Measurements from ENCODE around the gene RNF157. TPM values are rescaled to one million over a fixed set of nuclear protein-coding genes. Genes with fewer than 3 reads are reported as not detected.

RNF157 gene
- total RNA-seq, 1 experiment from 2014 or later: 0.86 TPM

DNA sequence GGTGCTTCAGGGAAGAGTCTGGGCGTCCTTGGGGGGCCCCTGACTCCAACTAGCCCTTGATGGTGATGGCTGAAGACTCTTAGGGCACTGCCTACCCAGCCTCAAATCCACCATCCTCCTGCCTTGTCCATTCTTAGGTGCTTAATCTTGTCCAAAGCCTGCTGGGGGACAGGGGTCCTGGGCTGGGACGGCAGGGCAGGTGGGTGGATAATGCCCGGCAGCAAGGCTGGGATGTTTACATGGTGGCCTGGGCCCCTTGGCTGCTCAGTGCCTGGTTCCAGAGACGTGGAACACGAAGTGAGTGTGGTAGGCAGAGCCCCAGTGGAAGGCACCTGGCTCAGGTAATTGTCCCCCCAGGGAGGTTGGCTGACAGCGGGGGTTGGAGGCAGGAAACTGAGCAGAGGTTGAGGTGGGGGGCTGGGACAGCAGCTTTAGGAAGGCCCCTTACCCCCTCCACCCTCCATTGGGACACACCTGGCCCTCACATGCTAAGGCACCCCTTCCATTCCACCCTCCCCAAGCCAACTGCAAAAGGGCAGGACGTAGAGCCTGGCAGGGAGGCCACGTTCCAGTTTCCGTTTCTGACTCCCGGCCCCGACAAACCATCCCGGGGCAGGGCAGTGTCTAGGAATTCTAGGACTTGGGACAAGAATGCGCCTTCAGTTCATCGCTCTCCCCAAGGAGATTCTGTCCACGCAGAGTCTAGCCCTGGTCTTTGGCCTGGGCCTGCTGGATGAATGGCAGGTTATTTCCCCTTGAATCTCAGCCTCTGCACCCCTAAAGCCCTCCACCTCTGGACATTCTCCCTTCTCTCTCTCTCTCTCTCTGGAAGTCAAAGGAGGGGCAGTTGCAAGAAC, 101.2 kb downstream of the RNF157 start:
- intact Hi-C loops (cut with micrococcal nuclease): no loop called here
- no peak overlapping the region for H2AFZ ChIP-seq (ENCODE audit: low read depth, low read length, poor library complexity, severe bottlenecking)
- no peak for DNase-seq (ENCODE audit: low read depth, low spot score)
- H3K36me3 ChIP-seq (ENCODE audit: control insufficient read depth in 1 of 2, insufficient read depth in 2 of 2, low read length in 2 of 2): no peaks in the 10 kb centered on the region
- H3K27me3 ChIP-seq (ENCODE audit: insufficient read depth, low read length): no peaks in the 10 kb centered on the region
- no peak overlapping the region for H3K9ac ChIP-seq (ENCODE audit: low read length)
- ChIA-PET RAD21 (ENCODE audit: low non-redundant PET in 1 of 2, low total read pairs in 2 of 2, uncharacterized antibody in 2 of 2, unreplicated experiment in 2 of 2) (no interaction called here), POLR2A (no interaction called here), CTCF (no interaction called here)
- ATAC-seq: no peak
- H3K4me2 ChIP-seq (ENCODE audit: low read length): no peak overlapping the region
- no peak overlapping the region for H3K4me3 ChIP-seq (replicated peaks in 1 of 2; ENCODE audit: low read depth in 1 of 2, low read length in 2 of 2)
- peaks cover 19 to 30% of the 10 kb centered on the region in 2 experiments; a peak in 3 of 4 replicates for H3K4me1 ChIP-seq (ENCODE audit: control insufficient read depth in 1 of 2, insufficient read depth in 2 of 2, low read length in 2 of 2)
- no peaks in the 10 kb centered on the region for H3K9me2 ChIP-seq (ENCODE audit: insufficient read depth)
- no peak overlapping the region; the same call in 1 of the 2 replicates for H3K27ac ChIP-seq (ENCODE audit: low read depth, low read length)
- no peaks in the 10 kb centered on the region for H3K9me3 ChIP-seq (ENCODE audit: control insufficient read depth in 1 of 2, insufficient read depth in 1 of 2, low read depth in 1 of 2, low read length in 2 of 2)
- TF ChIP-seq JUND (IDR thresholded peaks at IDR 0.05) (no peak), ELF1 (IDR thresholded peaks at IDR 0.05; ENCODE audit: borderline replicate concordance, low read depth) (no peak), CBX3 (IDR thresholded peaks at IDR 0.05; ENCODE audit: low read depth) (no peak), RAD21 (IDR thresholded peaks at IDR 0.05; ENCODE audit: low read depth) (no peak)
- TF ChIP-seq, protein P1, sequence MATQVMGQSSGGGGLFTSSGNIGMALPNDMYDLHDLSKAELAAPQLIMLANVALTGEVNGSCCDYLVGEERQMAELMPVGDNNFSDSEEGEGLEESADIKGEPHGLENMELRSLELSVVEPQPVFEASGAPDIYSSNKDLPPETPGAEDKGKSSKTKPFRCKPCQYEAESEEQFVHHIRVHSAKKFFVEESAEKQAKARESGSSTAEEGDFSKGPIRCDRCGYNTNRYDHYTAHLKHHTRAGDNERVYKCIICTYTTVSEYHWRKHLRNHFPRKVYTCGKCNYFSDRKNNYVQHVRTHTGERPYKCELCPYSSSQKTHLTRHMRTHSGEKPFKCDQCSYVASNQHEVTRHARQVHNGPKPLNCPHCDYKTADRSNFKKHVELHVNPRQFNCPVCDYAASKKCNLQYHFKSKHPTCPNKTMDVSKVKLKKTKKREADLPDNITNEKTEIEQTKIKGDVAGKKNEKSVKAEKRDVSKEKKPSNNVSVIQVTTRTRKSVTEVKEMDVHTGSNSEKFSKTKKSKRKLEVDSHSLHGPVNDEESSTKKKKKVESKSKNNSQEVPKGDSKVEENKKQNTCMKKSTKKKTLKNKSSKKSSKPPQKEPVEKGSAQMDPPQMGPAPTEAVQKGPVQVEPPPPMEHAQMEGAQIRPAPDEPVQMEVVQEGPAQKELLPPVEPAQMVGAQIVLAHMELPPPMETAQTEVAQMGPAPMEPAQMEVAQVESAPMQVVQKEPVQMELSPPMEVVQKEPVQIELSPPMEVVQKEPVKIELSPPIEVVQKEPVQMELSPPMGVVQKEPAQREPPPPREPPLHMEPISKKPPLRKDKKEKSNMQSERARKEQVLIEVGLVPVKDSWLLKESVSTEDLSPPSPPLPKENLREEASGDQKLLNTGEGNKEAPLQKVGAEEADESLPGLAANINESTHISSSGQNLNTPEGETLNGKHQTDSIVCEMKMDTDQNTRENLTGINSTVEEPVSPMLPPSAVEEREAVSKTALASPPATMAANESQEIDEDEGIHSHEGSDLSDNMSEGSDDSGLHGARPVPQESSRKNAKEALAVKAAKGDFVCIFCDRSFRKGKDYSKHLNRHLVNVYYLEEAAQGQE (IDR thresholded peaks at IDR 0.05; ENCODE audit: low read depth): no peak
- BruUV-seq (replicated peaks): no TSS peak
- no peaks in the 10 kb centered on the region for H4K20me1 ChIP-seq (ENCODE audit: insufficient read depth)
- no peaks in the 10 kb centered on the region for H3K79me2 ChIP-seq (ENCODE audit: insufficient read depth, low read length)

Data from HCT116 (cell line).